NCI-H446 treated with DMSO at 0.1 percent for 48 hours (cell line): ENCODE measurements around the gene EIF4A2.
A peak's percentile ranks its signal among the peaks of the same experiment; 100 is the strongest.

Experiments
- DNase-seq: peaks from one replicate; lab custom pipeline; 2025; lab: John Stamatoyannopoulos, UW

Gene EIF4A2

DNA sequence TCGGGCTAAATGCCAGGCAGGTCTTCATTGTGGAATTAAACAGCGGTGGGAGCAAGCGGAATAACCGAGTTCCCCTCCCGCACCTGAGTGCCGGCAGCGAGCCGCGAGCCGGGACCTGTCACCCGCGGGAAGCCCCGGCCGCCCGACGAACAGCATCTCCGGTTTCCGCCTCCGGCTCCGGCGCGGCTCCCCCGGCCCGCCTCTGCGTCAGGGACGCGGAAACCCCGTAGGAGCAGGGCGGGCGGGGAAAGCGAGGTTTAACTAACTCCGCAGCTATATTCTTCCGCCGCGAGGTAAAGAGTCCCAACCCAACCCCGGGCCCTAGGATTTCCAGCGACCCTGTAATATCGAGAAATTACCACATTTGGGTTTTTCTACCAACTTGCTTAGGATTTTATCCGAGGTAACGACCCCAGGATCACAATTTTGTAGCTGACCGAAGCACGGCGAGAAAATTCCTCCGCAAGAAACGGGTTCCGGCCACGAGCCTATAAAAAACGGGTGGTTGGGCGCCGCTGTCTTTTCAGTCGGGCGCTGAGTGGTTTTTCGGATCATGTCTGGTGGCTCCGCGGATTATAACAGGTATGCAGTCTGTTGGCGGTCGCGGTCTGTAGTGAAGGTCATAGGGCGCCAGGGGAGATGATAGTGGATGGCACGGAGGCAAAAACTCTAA, at the start of gene EIF4A2:
Gene EIF4A2 (plus strand): TSS at position 520 of the 673 bp plus-strand sequence. CDS start 34 bp downstream, at position 554.
- DNase-seq, result peak; percentile 79

GRCh38 chr3:186742618-186743380, 40.6 kb upstream of the EIF4A2 start:
- DNase-seq, result no peak

DNA sequence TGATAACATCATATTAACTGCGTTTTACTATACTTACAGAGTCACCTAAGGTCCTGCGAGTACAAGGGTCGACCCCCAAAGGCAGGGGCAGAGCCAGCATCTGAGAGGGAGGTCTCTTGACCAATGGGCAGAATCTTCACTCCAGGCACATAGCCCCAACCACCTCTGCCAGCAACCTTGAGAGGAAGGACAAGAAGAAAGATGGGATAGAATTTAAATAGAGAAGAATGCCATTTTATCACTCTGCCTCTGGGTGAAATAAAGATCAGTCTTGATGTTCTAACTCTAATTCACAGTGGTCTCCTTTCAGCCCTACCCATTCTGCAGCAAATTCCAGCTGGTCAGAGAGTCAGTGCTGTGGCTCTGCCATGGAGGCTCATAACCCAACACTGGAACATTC, 39.7 kb upstream of the EIF4A2 start:
- DNase-seq, result no peak

GRCh38 chr3:186746008-186746407, 37.4 kb upstream of the EIF4A2 start:
- DNase-seq, result no peak

- DNase-seq, result no peak
These were observed 33.1 kb upstream of the EIF4A2 start for GRCh38 chr3:186750316-186750715.

GRCh38 chr3:186751480-186751879, 31.9 kb upstream of the EIF4A2 start:
- no peak for DNase-seq

DNA sequence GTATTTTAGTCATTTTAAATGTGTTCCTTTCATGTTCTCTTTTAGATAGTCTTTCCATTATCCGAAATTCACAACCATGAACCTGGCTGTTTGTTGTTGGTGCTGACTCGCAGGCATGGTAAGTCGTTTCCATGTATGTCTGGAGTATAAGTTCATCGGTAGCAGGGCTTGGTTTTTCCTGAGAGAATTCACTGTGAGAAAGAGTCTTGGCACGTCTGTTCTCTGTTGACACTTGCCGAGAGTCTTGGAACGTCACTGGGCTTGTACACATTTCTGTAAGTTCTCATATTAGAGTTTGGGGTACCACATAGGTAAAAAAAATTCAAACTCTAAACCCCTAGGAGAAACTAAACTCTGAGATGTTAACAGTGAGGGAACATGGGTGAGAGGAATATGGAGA, 29.4 kb upstream of the EIF4A2 start:
- no peak for DNase-seq

- no peak for DNase-seq
These were observed 28.5 kb upstream of the EIF4A2 start for GRCh38 chr3:186754871-186755270.

DNA sequence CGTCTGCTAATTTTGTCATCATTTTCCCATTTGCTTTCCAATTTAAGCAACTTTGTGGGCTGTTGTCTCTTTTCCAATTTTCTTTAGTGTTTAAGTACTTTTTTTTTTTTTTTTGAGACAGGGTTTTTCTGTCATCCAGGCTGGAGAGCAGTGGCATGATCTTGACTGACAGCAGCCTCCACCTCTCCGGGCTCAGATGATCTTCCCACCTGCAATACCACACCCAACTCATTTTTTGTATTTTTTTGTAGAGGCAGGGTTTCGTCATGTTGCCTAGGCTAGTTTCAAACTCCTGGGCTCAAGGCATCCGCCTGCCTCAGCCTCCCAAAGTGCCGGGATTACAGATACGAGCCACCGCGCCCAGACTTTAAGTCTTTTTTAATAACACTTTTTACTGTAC, 26.2 kb upstream of the EIF4A2 start:
- no peak for DNase-seq

DNA sequence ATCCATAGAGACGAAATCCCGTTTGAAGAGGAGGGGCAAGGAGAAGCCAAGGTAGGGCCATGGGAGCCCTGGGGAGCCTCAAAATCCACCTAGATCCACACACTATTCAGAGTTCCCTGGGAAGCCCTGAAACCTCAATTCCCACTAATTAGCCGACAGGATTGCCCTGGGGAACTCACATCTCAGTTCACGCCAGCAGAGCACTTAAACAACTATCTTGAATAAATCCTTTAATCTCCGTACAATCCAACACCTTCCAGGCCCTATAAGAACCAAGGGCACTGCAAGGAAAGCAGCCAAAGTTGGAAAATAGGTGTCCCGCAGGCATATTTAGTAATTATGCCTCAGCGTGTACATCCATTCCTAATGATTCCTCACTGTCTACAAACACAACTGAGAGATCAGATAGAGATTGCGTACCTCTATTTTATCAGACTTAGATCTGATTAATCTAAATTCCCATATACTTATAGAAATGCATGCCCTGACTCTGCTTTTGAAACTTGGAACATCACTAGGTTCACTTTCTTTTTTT, 25.6 kb upstream of the EIF4A2 start:
- no peak for DNase-seq

- no peak for DNase-seq
These were observed 24.0 kb upstream of the EIF4A2 start for GRCh38 chr3:186759231-186759930.

- no peak for DNase-seq
These were observed 23.1 kb upstream of the EIF4A2 start for GRCh38 chr3:186760141-186760833.

DNA sequence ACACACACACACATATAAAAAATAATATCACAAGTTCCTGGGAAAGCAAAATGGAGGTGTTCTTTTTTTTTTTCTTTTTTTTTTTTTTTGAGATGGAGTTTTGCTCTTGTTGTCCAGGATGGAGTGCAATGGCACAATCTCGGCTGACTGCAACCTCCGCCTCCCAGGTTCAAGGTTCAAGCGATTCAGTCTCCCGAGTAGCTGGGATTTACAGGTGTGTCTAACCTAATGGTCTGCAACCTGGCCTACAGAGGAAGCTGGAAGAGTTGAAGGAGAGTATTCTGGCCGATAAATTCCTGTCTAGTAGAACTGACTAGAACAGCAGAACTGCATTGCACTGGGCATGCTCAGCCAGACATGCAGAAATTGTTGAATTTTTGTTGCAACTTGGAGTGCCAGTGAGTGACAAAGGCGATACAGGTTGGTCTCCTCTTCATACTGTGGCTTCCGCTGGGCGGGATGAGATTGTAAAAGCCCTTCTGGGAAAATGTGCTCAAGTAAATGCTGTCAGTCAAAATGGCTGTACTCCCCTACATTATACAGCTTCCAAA, 22.4 kb upstream of the EIF4A2 start:
- DNase-seq, result no peak

DNA sequence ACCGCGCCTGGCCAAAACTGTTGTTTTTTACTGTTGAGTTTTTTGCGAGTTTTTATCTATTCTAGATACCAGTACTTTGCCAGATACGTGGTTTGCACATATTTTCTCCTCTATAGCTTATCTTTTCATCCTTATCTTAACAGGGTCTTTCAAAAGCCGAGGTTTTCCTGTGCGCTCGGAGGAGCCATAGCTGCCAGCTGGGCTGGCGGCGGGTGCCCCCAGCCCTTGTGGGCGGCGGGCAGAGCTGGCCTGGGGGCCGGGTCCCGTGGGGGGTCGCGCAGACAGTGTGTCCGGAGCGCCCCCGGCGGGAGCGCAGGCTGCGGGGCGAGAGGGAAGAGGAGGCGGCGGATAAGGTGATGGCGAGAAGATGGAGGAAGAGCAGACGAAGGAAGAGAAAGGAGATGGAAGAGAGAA, 11.1 kb upstream of the EIF4A2 start:
- DNase-seq, result no peak

- no peak for DNase-seq
These were observed 10.5 kb upstream of the EIF4A2 start for GRCh38 chr3:186772701-186773417.

GRCh38 chr3:186775999-186776398, 7.4 kb upstream of the EIF4A2 start:
- no peak for DNase-seq

DNA sequence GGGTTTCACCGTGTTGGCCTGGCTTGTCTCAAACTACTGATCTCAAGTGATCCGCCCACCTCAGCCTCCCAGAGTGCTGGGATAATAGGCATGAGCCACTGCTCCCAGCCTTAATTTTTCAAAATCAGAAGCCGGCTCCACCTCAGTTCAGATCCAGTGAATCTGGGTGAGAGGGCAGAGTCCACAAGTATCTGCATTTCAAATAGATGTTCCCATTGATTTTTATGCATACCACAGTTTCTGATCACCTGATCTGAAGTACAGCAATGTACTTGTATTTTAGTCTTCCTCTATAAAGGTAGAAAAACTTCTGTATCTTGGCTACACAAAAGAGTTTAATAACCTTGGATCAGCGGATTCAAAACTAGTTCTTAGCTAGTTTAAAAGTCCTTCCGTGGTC, 4.2 kb upstream of the EIF4A2 start:
- DNase-seq, result no peak

DNA sequence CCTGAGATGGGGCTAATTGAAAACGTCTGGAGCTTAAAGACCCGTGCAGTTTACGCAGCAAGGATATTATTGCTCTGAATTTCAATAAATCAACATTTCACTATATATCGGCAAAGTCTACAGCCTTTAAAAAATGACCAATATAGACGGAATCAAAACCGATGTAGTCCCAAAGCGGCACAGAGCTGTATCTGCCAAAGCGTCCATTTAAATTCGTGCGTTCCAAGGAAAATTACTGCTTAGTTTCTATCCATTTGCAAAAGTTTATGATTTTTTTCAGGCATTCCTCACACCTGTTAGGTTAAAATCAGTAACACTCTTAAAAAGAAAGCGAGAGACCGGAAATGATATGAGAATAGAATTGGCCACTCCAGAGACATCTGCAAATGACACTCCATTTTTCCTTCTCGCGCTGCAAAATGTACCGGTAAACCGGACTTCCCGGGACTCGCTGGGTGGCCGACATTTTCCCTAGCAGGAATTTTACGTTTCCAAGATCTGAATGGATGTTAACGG, 777 bp upstream of the EIF4A2 start:
- no peak for DNase-seq

DNA sequence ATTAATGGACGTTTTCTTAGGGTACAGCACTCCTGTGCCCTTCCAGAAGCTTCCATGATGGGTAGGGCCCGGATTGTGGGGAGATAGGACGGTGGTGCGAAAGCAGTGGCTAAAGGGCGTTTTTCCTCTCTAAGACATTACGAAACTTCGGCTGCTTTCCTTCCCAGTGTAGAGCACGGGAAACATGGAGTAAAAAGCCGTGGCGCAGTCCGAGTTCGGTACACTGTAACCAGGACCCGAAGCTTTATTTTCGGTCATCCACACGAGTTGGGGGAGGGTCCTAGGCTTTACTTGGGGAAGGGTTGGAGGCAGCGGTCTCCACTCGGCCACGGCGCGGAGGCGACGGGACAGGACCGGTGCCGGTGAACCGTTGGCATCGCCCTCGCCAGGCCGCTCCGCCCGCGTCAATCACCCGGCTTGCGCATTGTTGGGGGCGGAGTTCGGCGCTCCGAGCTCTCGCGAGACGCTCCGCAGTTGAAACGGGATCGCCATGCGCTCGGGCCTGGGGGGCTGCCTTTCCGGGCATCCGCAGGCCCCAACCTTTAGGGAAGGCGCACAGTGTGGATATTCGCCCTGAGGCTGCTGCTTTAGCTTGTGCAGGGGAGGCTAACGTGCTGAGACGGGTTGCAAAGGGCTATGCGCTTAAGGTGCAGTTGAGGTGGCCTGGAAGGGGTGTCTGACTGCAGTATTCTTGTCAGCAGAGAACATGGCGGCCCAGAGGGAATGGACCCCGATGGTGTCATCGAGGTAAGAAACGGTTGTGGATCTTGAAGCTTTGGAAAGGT, 546 bp downstream of the EIF4A2 start:
- DNase-seq, result peak; percentile 28
